Measurements from ENCODE around the gene TTI1. TPM values are rescaled to one million over a fixed set of nuclear protein-coding genes. Genes with fewer than 3 reads are reported as not detected.

Gene TTI1
- polyA plus RNA-seq, 1 of the 3 experiments (the other 2 are of a cell fraction) = 15.6 TPM

- H3K27me3 ChIP-seq (ENCODE audit: insufficient read depth) = no peaks in the 10 kb centered on the region
- no peak for TF ChIP-seq FOXM1 (IDR thresholded peaks at IDR 0.05; ENCODE audit: low read depth)
- no peak for TF ChIP-seq USF1 (IDR thresholded peaks at IDR 0.05; ENCODE audit: borderline replicate concordance, low read depth)
- no peak for TF ChIP-seq MAX (IDR thresholded peaks at IDR 0.05; ENCODE audit: low read depth)
- TF ChIP-seq POLR2AphosphoS5 (IDR thresholded peaks at IDR 0.05; ENCODE audit: low read depth, low read length) = no peak
- no peak for TF ChIP-seq RXRA (IDR thresholded peaks at IDR 0.05; ENCODE audit: borderline replicate concordance, low read depth)
- TF ChIP-seq PBX3 (IDR thresholded peaks at IDR 0.05) = no peak
- TF ChIP-seq RCOR1 (IDR thresholded peaks at IDR 0.05; ENCODE audit: low read length) = no peak
- TF ChIP-seq TAF1 (IDR thresholded peaks at IDR 0.05; ENCODE audit: borderline replicate concordance, low read depth, low read length) = no peak
- no peak for TF ChIP-seq SMC3 (IDR thresholded peaks at IDR 0.05; ENCODE audit: low read depth, low read length)
- TF ChIP-seq SIN3A (IDR thresholded peaks at IDR 0.05; ENCODE audit: borderline replicate concordance, low read depth, low read length) = no peak
- peaks cover 50% of the 10 kb centered on the region for H3K79me2 ChIP-seq (ENCODE audit: insufficient read depth)
- 0 out of 2 replicates have a peak, but pooled peaks cover 4% of the 10 kb centered on the region for H4K20me1 ChIP-seq (ENCODE audit: insufficient read depth)
- no peak overlapping the region for H2AFZ ChIP-seq (ENCODE audit: low read depth)
- H3K4me1 ChIP-seq (ENCODE audit: control insufficient read depth in 1 of 2, insufficient read depth in 2 of 2, low read depth in 1 of 2, low read length in 1 of 2) = no peaks in the 10 kb centered on the region; a peak in 1 of 4 replicates
- 100% methylated on average over 1 of the region's 1 CpG for WGBS (ENCODE audit: low lambda C conversion rate)
- peaks cover 55 to 56% of the 10 kb centered on the region in 2 experiments for H3K36me3 ChIP-seq (replicated peaks in 1 of 2; ENCODE audit: control insufficient read depth in 1 of 2, insufficient read depth in 2 of 2, low read length in 1 of 2)
- ChIA-PET CTCF (interaction anchor here (0.8 to 1.7 kb wide), 3 partner anchors 25 to 428 kb away, joined by 3 to 6 read pairs (median 4); no protein-coding TSS in a partner anchor), POLR2A (no interaction called here)
- peaks cover 15% of the 10 kb centered on the region for H3K9me3 ChIP-seq
- no peak overlapping the region for H3K4me2 ChIP-seq
- no peaks in the 10 kb centered on the region for H3F3A ChIP-seq (replicated peaks; ENCODE audit: insufficient read depth)
- no peak overlapping the region; a peak in 1 of 4 replicates for H3K4me3 ChIP-seq (ENCODE audit: low read depth in 2 of 2, low read length in 1 of 2)
- no peaks in the 10 kb centered on the region for H3K9me2 ChIP-seq
- no peak overlapping the region for H3K27ac ChIP-seq (ENCODE audit: low read depth in 2 of 2, low read length in 1 of 2)
- no peak for DNase-seq
- no peak overlapping the region for H3K9ac ChIP-seq
Observed at GRCh38 chr20:38017959-38018358, 15.3 kb downstream of the TTI1 start.

GRCh38 chr20:38013887-38014286 is 19.4 kb downstream of the TTI1 start:
- WGBS (ENCODE audit: low lambda C conversion rate) = 89% methylated on average over 2 of the region's 2 CpGs
- H3K27me3 ChIP-seq (ENCODE audit: insufficient read depth) = no peaks in the 10 kb centered on the region
- no peak overlapping the region for H3K4me2 ChIP-seq
- H3F3A ChIP-seq (replicated peaks; ENCODE audit: insufficient read depth) = no peaks in the 10 kb centered on the region
- ChIA-PET POLR2A (no interaction called here), CTCF (no interaction called here)
- H3K9me3 ChIP-seq = peaks cover 14% of the 10 kb centered on the region
- peaks cover 69 to 83% of the 10 kb centered on the region in 2 experiments for H3K36me3 ChIP-seq (replicated peaks in 1 of 2; ENCODE audit: control insufficient read depth in 1 of 2, insufficient read depth in 2 of 2, low read length in 1 of 2)
- H3K27ac ChIP-seq (ENCODE audit: low read depth in 2 of 2, low read length in 1 of 2) = no peak overlapping the region; a peak in 1 of 4 replicates
- H3K9me2 ChIP-seq = no peaks in the 10 kb centered on the region
- no peak overlapping the region for H2AFZ ChIP-seq (ENCODE audit: low read depth)
- TF ChIP-seq GABPA (IDR thresholded peaks at IDR 0.05; ENCODE audit: low read depth) (no peak), NRF1 (IDR thresholded peaks at IDR 0.05; ENCODE audit: low read depth, low read length) (no peak), CHD2 (IDR thresholded peaks at IDR 0.05; ENCODE audit: low read length, partially characterized antibody) (no peak), IRF3 (IDR thresholded peaks at IDR 0.05; ENCODE audit: low read depth, low read length) (no peak), ELF1 (IDR thresholded peaks at IDR 0.05) (no peak), FOXJ3 (CRISPR knock-in tag; IDR thresholded peaks at IDR 0.05) (no peak)
- no peak overlapping the region for H3K4me3 ChIP-seq (ENCODE audit: low read depth in 2 of 2, low read length in 1 of 2)
- H3K79me2 ChIP-seq (ENCODE audit: insufficient read depth) = peaks cover 47% of the 10 kb centered on the region
- no peak overlapping the region for H3K9ac ChIP-seq
- no peaks in the 10 kb centered on the region for H4K20me1 ChIP-seq (ENCODE audit: insufficient read depth)
- no peaks in the 10 kb centered on the region for H3K4me1 ChIP-seq (ENCODE audit: control insufficient read depth in 1 of 2, insufficient read depth in 2 of 2, low read depth in 1 of 2, low read length in 1 of 2)
- no peak for DNase-seq
